ENCODE measurements around the gene CCL5. TPM values are rescaled to one million over a fixed set of nuclear protein-coding genes. Genes with fewer than 3 reads are reported as not detected.

Gene CCL5
- polyA plus RNA-seq, 1 donor from 2014 or later, result not detected

DNA sequence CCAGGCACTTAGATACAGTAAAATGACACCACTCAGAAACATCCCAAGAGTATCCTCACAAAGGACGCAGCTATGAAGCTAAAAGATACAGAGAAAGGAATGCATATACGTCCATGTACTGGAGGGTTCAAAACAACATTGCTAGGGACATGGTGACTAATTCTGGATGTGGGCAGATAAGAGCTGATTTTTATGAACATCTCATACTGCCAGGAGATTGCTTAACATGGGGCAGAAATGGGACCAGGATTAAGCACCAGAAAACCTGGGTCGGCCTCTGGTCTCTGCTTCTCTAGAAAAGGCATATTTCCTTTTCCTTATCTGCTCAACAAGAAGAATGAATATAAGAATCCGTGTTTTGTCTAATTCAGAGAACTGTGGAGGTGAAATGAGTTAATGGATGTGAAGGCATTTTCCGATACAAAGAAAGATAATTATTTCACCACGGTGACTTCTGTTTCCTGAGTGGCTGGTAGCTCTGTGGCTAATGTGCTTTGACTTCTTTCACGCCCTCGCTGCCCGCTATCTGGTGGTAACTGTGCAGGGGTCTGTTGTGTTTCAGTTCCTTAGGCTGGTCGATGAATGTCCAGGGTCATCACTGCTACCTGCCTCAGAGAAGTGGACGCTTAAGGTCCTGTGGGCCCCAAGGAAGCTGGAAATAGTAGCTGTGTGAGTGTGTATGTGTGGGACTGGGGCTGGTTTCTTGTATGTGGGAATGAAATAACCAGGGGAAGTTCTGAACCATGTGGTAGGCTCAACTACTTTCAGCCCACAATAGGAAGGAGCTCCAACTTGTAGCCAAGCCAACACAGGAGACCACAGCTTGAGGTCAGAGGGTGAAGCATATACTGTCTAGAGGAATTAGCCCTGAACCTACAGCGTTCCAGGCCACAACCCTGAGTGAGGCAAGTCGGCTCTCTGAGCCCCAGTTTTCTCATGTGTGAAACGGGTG lies 15.8 kb upstream of the CCL5 start:
- Histone ChIP-seq H3K79me2 (replicated peaks; ENCODE audit: insufficient read depth, low read length) (no peaks in the 10 kb centered on the region), H4K20me1 (ENCODE audit: insufficient read depth) (no peaks in the 10 kb centered on the region), H3F3A (ENCODE audit: insufficient read depth, low read length, poor library complexity, severe bottlenecking) (no peaks in the 10 kb centered on the region), H3K36me3 (ENCODE audit: insufficient read depth, low read length) (no peaks in the 10 kb centered on the region), H3K4me3 (ENCODE audit: low read length) (no peak overlapping the region), H3K27me3 (ENCODE audit: insufficient read depth, low read depth, low read length) (no peaks in the 10 kb centered on the region), H3K9me3 (ENCODE audit: low read length) (no peaks in the 10 kb centered on the region), H3K4me2 (ENCODE audit: low read length) (no peak overlapping the region), H3K9ac (ENCODE audit: low read length) (no peak overlapping the region), H3K9me2 (ENCODE audit: insufficient read depth, low read length) (no peaks in the 10 kb centered on the region), H2AFZ (ENCODE audit: low read depth, low read length) (no peak overlapping the region), H3K27ac (ENCODE audit: low read length) (no peak overlapping the region)
- no peak for TF ChIP-seq POLR2AphosphoS5 (IDR thresholded peaks at IDR 0.05)
- no peak for TF ChIP-seq EZH2 (IDR thresholded peaks at IDR 0.05; ENCODE audit: borderline replicate concordance, insufficient read depth, low read length, poor library complexity, severe bottlenecking)
- no peak for TF ChIP-seq TAF1 (IDR thresholded peaks at IDR 0.05; ENCODE audit: low read depth)
- no peak for TF ChIP-seq RAD21 (conservative IDR thresholded peaks at IDR 0.05)
- TF ChIP-seq SMC3 (conservative IDR thresholded peaks at IDR 0.05; ENCODE audit: poor library complexity), result no peak
- TF ChIP-seq, protein P1, sequence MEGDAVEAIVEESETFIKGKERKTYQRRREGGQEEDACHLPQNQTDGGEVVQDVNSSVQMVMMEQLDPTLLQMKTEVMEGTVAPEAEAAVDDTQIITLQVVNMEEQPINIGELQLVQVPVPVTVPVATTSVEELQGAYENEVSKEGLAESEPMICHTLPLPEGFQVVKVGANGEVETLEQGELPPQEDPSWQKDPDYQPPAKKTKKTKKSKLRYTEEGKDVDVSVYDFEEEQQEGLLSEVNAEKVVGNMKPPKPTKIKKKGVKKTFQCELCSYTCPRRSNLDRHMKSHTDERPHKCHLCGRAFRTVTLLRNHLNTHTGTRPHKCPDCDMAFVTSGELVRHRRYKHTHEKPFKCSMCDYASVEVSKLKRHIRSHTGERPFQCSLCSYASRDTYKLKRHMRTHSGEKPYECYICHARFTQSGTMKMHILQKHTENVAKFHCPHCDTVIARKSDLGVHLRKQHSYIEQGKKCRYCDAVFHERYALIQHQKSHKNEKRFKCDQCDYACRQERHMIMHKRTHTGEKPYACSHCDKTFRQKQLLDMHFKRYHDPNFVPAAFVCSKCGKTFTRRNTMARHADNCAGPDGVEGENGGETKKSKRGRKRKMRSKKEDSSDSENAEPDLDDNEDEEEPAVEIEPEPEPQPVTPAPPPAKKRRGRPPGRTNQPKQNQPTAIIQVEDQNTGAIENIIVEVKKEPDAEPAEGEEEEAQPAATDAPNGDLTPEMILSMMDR (IDR thresholded peaks at IDR 0.05; ENCODE audit: poor library complexity, severe bottlenecking), result no peak
- TF ChIP-seq, protein P2, sequence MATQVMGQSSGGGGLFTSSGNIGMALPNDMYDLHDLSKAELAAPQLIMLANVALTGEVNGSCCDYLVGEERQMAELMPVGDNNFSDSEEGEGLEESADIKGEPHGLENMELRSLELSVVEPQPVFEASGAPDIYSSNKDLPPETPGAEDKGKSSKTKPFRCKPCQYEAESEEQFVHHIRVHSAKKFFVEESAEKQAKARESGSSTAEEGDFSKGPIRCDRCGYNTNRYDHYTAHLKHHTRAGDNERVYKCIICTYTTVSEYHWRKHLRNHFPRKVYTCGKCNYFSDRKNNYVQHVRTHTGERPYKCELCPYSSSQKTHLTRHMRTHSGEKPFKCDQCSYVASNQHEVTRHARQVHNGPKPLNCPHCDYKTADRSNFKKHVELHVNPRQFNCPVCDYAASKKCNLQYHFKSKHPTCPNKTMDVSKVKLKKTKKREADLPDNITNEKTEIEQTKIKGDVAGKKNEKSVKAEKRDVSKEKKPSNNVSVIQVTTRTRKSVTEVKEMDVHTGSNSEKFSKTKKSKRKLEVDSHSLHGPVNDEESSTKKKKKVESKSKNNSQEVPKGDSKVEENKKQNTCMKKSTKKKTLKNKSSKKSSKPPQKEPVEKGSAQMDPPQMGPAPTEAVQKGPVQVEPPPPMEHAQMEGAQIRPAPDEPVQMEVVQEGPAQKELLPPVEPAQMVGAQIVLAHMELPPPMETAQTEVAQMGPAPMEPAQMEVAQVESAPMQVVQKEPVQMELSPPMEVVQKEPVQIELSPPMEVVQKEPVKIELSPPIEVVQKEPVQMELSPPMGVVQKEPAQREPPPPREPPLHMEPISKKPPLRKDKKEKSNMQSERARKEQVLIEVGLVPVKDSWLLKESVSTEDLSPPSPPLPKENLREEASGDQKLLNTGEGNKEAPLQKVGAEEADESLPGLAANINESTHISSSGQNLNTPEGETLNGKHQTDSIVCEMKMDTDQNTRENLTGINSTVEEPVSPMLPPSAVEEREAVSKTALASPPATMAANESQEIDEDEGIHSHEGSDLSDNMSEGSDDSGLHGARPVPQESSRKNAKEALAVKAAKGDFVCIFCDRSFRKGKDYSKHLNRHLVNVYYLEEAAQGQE (IDR thresholded peaks at IDR 0.05; ENCODE audit: borderline replicate concordance), result no peak
- TF ChIP-seq MXI1 (conservative IDR thresholded peaks at IDR 0.05; ENCODE audit: poor library complexity, severe bottlenecking), result no peak

DNA sequence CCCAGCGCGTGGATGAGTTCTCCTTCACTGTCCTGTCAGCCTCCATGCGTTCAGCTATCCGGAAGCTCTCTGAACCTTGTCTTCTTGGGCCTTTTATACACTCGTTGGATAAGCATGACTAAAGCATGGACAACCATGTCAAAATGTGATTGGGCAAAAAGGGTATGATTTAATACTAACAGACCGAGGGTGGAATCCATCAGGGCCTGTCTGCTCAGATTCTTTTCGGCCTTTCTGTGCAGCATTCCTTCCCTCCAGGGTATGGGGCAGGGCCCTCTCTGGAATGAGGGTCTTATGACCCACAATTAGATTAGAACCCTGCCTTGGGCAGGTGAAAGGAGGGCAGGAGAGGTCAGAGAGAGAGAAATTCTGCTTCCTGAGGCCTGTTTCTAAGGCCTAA lies 14.0 kb upstream of the CCL5 start:
- Histone ChIP-seq H3K9ac (ENCODE audit: low read length) (no peak overlapping the region), H3K27me3 (ENCODE audit: insufficient read depth, low read depth, low read length) (no peaks in the 10 kb centered on the region), H3K4me3 (ENCODE audit: low read length) (no peak overlapping the region), H3K36me3 (ENCODE audit: insufficient read depth, low read length) (no peaks in the 10 kb centered on the region), H3K27ac (ENCODE audit: low read length) (no peak overlapping the region), H3K4me2 (ENCODE audit: low read length) (no peak overlapping the region), H3K9me3 (ENCODE audit: low read length) (no peaks in the 10 kb centered on the region), H3F3A (ENCODE audit: insufficient read depth, low read length, poor library complexity, severe bottlenecking) (no peaks in the 10 kb centered on the region), H3K79me2 (replicated peaks; ENCODE audit: insufficient read depth, low read length) (no peaks in the 10 kb centered on the region), H4K20me1 (ENCODE audit: insufficient read depth) (no peaks in the 10 kb centered on the region), H2AFZ (ENCODE audit: low read depth, low read length) (no peak overlapping the region), H3K9me2 (ENCODE audit: insufficient read depth, low read length) (no peaks in the 10 kb centered on the region)
- TF ChIP-seq, protein P1 (IDR thresholded peaks at IDR 0.05; ENCODE audit: poor library complexity, severe bottlenecking), result no peak
- TF ChIP-seq EP300 (conservative IDR thresholded peaks at IDR 0.05; ENCODE audit: poor library complexity, severe bottlenecking) (no peak), SMC3 (conservative IDR thresholded peaks at IDR 0.05; ENCODE audit: poor library complexity) (no peak), POLR2AphosphoS5 (IDR thresholded peaks at IDR 0.05) (no peak), MXI1 (conservative IDR thresholded peaks at IDR 0.05; ENCODE audit: poor library complexity, severe bottlenecking) (no peak), TAF1 (IDR thresholded peaks at IDR 0.05; ENCODE audit: low read depth) (no peak), EZH2 (IDR thresholded peaks at IDR 0.05; ENCODE audit: borderline replicate concordance, insufficient read depth, low read length, poor library complexity, severe bottlenecking) (no peak), RAD21 (conservative IDR thresholded peaks at IDR 0.05) (no peak)
- TF ChIP-seq, protein P2 (IDR thresholded peaks at IDR 0.05; ENCODE audit: borderline replicate concordance), result no peak
